GM18861 (cell line): ENCODE results near the gene CCDC63.
"Not testable (repeated sequence)": the region's sequence is repeated elsewhere in the genome, so short reads cannot be mapped to it uniquely, and the experiment has no call there.

ENCODE experiments used
- ATAC-seq: cut with Tn5 transposase; IDR thresholded peaks from one replicate; pipeline ENCODE4 v1.9.1; 2021; ENCODE audit not compliant: unreplicated experiment

CCDC63 gene

GRCh38 chr12:110943373-110943772 lies 96.6 kb downstream of the CCDC63 start:
- ATAC-seq = no peak

GRCh38 chr12:110948041-110948440 lies 101.3 kb downstream of the CCDC63 start:
- no peak for ATAC-seq

- ATAC-seq = not testable (repeated sequence)
Measured at GRCh38 chr12:110950466-110950865, 103.7 kb downstream of the CCDC63 start.

- ATAC-seq = not testable (repeated sequence)
Measured at GRCh38 chr12:110950867-110951266, 104.1 kb downstream of the CCDC63 start.
